ENCODE results near the gene PDC. TPM values are rescaled to one million over a fixed set of nuclear protein-coding genes. Genes with fewer than 3 reads are reported as not detected.

The PDC gene
- total and polyA plus RNA-seq, 2 donors (not counting 3 experiments of a cell fraction or from before 2014, with no cell fraction given): not detected

- ChIA-PET POLR2A (no interaction called here), CTCF (interaction anchor here (0.5 to 1.8 kb wide), 40 partner anchors 9 to 1116 kb away, joined by 3 to 25 read pairs (median 4); partner anchors contain the start of genes ODR4, PTGS2 and TPR)
- peak overlapping the region; percentile 76 for H3K4me2 ChIP-seq (ENCODE audit: insufficient read depth, low read length)
- H2AFZ ChIP-seq (ENCODE audit: low read depth, low read length): no peak overlapping the region
- no peak overlapping the region for H3K4me3 ChIP-seq (replicated peaks in 1 of 3; ENCODE audit: insufficient read depth in 1 of 3, low read depth in 1 of 3, low read length in 3 of 3)
- H3K9ac ChIP-seq (replicated peaks; ENCODE audit: extremely low read depth, insufficient read depth, low read length): peak overlapping the region; percentile 89
- peak; percentile 47 to 66 for TF ChIP-seq CTCF (IDR thresholded peaks at IDR 0.05; ENCODE audit: extremely low read depth in 1 of 2, insufficient read depth in 1 of 2, low read depth in 1 of 2, low read length in 2 of 2)
- TF ChIP-seq JUN (IDR thresholded peaks at IDR 0.05; ENCODE audit: borderline replicate concordance, insufficient read depth, insufficient read length, low read depth): peak; percentile 50
- no peak for TF ChIP-seq FOS (IDR thresholded peaks at IDR 0.05; ENCODE audit: borderline replicate concordance, insufficient read depth, low read length)
- H3K27ac ChIP-seq (ENCODE audit: insufficient read depth, low read depth, low read length): peak overlapping the region; percentile 89
- H4K20me1 ChIP-seq (replicated peaks; ENCODE audit: control insufficient read depth, extremely low read depth, insufficient read depth, low read length): no peaks in the 10 kb centered on the region
- H3K79me2 ChIP-seq (ENCODE audit: control insufficient read depth, insufficient read depth, low read length): no peaks in the 10 kb centered on the region
- H3K9me1 ChIP-seq (replicated peaks; ENCODE audit: control insufficient read depth, extremely low read depth, insufficient read depth, low read length): no peaks in the 10 kb centered on the region
- FAIRE-seq (peak; percentile 95), DNase-seq (ENCODE audit: low read depth, low spot score) (peak; percentile 89)
- peaks cover 6% of the 10 kb centered on the region for H3K4me1 ChIP-seq (ENCODE audit: control insufficient read depth, extremely low read depth, insufficient read depth, low read length)
- no TSS peak for BruUV-seq (replicated peaks)
- H3K27me3 ChIP-seq (ENCODE audit: control insufficient read depth in 2 of 2, insufficient read depth in 2 of 2, low read length in 2 of 2): no peaks in the 10 kb centered on the region
- H3K9me3 ChIP-seq (replicated peaks; ENCODE audit: control insufficient read depth, insufficient read depth, low read length): no peaks in the 10 kb centered on the region
- dilution Hi-C loops (cut with MboI; ENCODE audit: extremely low pct_ligation_motif_present, low sequenced_read_pairs) (no loop called here), intact Hi-C loops (cut with micrococcal nuclease) (loop anchor here (1.0 to 10.0 kb wide), 12 partner anchors 30 to 581 kb away; partner anchors contain the start of genes ODR4, PLA2G4A, PTGS2 and TPR)
- peaks cover 0 to 9% of the 10 kb centered on the region in 2 experiments for H3K36me3 ChIP-seq (ENCODE audit: control insufficient read depth in 2 of 2, extremely low read depth in 1 of 2, insufficient read depth in 2 of 2, low read length in 2 of 2)
Measured at GRCh38 chr1:186404454-186405051, 56.4 kb downstream of the PDC start.

GRCh38 chr1:186403632-186404031 is 57.3 kb downstream of the PDC start:
- dilution Hi-C loops (cut with MboI; ENCODE audit: extremely low pct_ligation_motif_present, low sequenced_read_pairs): no loop called here
- FAIRE-seq: no peak
- peak overlapping the region; percentile 5 for H3K27ac ChIP-seq (ENCODE audit: insufficient read depth, low read depth, low read length)

More at GRCh38 chr1:186403632-186404031, 57.3 kb downstream of the PDC start:
- ChIA-PET CTCF (interaction anchor here (0.7 to 1.8 kb wide), 36 partner anchors 10 to 583 kb away, joined by 3 to 25 read pairs (median 4); partner anchors contain the start of genes ODR4, PTGS2 and TPR), POLR2A (no interaction called here)
- H3K9ac ChIP-seq (replicated peaks; ENCODE audit: extremely low read depth, insufficient read depth, low read length): peak overlapping the region; percentile 3
- BruUV-seq (replicated peaks): no TSS peak
- peaks cover 2 to 9% of the 10 kb centered on the region in 2 experiments for H3K36me3 ChIP-seq (ENCODE audit: control insufficient read depth in 2 of 2, extremely low read depth in 1 of 2, insufficient read depth in 2 of 2, low read length in 2 of 2)
- intact Hi-C loops (cut with micrococcal nuclease): loop anchor here (1.0 to 10.0 kb wide), 12 partner anchors 29 to 582 kb away; partner anchors contain the start of genes ODR4, PLA2G4A, PTGS2 and TPR
- H3K27me3 ChIP-seq (ENCODE audit: control insufficient read depth in 2 of 2, insufficient read depth in 2 of 2, low read length in 2 of 2): no peaks in the 10 kb centered on the region
- TF ChIP-seq CTCF (IDR thresholded peaks at IDR 0.05; ENCODE audit: extremely low read depth in 1 of 2, insufficient read depth in 1 of 2, low read depth in 1 of 2, low read length in 2 of 2): no peak
- no peak for TF ChIP-seq GATA2 (IDR thresholded peaks at IDR 0.05; ENCODE audit: insufficient read depth, insufficient read length, low read depth, low read length)
- TF ChIP-seq MYC (IDR thresholded peaks at IDR 0.05; ENCODE audit: low read depth, low read length): no peak
- TF ChIP-seq EZH2 (IDR thresholded peaks at IDR 0.05; ENCODE audit: borderline replicate concordance, low read depth, low read length, severe bottlenecking): no peak
- TF ChIP-seq POLR2A (IDR thresholded peaks at IDR 0.05; ENCODE audit: low read depth, low read length): no peak
- TF ChIP-seq FOS (IDR thresholded peaks at IDR 0.05; ENCODE audit: borderline replicate concordance, insufficient read depth, low read length): no peak
- TF ChIP-seq JUN (IDR thresholded peaks at IDR 0.05; ENCODE audit: borderline replicate concordance, insufficient read depth, insufficient read length, low read depth): no peak
- TF ChIP-seq POLR2AphosphoS5 (IDR thresholded peaks at IDR 0.05; ENCODE audit: insufficient read depth, low read depth, low read length): no peak
- TF ChIP-seq MAX (IDR thresholded peaks at IDR 0.05; ENCODE audit: insufficient read depth, insufficient read length): no peak
- H3K4me1 ChIP-seq (ENCODE audit: control insufficient read depth, extremely low read depth, insufficient read depth, low read length): peaks cover 6% of the 10 kb centered on the region
- no peak overlapping the region for H2AFZ ChIP-seq (ENCODE audit: low read depth, low read length)
- H3K4me2 ChIP-seq (ENCODE audit: insufficient read depth, low read length): no peak overlapping the region
- H3K4me3 ChIP-seq (replicated peaks in 1 of 3; ENCODE audit: insufficient read depth in 1 of 3, low read depth in 1 of 3, low read length in 3 of 3): no peak overlapping the region
- no peaks in the 10 kb centered on the region for H4K20me1 ChIP-seq (replicated peaks; ENCODE audit: control insufficient read depth, extremely low read depth, insufficient read depth, low read length)
- H3K9me1 ChIP-seq (replicated peaks; ENCODE audit: control insufficient read depth, extremely low read depth, insufficient read depth, low read length): no peaks in the 10 kb centered on the region
- H3K79me2 ChIP-seq (ENCODE audit: control insufficient read depth, insufficient read depth, low read length): no peaks in the 10 kb centered on the region
- H3K9me3 ChIP-seq (replicated peaks; ENCODE audit: control insufficient read depth, insufficient read depth, low read length): no peaks in the 10 kb centered on the region
- no peak for DNase-seq (ENCODE audit: low read depth, low spot score)

Data from endothelial cell of umbilical vein (primary cell).